Measurements from ENCODE around the gene LCN15.

- TF ChIP-seq CTCF (conservative IDR thresholded peaks at IDR 0.05; ENCODE audit: low read length) (no peak), EZH2phosphoT487 (IDR thresholded peaks at IDR 0.05; ENCODE audit: borderline replicate concordance, low read depth, low read length) (no peak)
Measured at GRCh38 chr9:136725612-136726011, 38.7 kb downstream of the LCN15 start.

All from OCI-LY7 (cell line).